ENCODE data around the gene CYP2C18. TPM values are rescaled to one million over a fixed set of nuclear protein-coding genes. Genes with fewer than 3 reads are reported as not detected.
"Not testable (repeated sequence)": the region's sequence is repeated elsewhere in the genome, so short reads cannot be mapped to it uniquely, and the experiment has no call there.

The CYP2C18 gene
- total RNA-seq (2014; rRNA removed; shearing (Covaris generic); ENCODE audit: low replicate concordance), result not detected in 2 replicates

- Histone ChIP-seq H3K36me3 (no peaks in the 10 kb centered on the region), H3K4me3 (no peak within 1 kb of the TSS), H3K9me3 (peaks cover 2% of the 10 kb centered on the region; the same call in 1 of the 2 replicates), H3K27me3 (peaks cover 4% of the 10 kb centered on the region; the same call in 1 of the 2 replicates)
- DNase-seq, result no peak
Observed at GRCh38 chr10:94683214-94684054, at the start of gene CYP2C18. CYP2C18 (plus strand) TSS chr10:94683729; CDS start chr10:94683820, 91 bp downstream.

GRCh38 chr10:94638097-94638496 is 45.4 kb upstream of the CYP2C18 start:
- not testable (repeated sequence) for H3K4me3 ChIP-seq, H3K9me3 ChIP-seq, H3K36me3 ChIP-seq, DNase-seq, H3K27me3 ChIP-seq

GRCh38 chr10:94639902-94640301 is 43.6 kb upstream of the CYP2C18 start:
- Histone ChIP-seq H3K27me3 (no peaks in the 10 kb centered on the region), H3K9me3 (peaks cover 7% of the 10 kb centered on the region; the same call in 1 of the 2 replicates), H3K36me3 (no peaks in the 10 kb centered on the region), H3K4me3 (no peak overlapping the region)
- no peak for DNase-seq

- Histone ChIP-seq H3K27me3 (no peaks in the 10 kb centered on the region), H3K9me3 (peaks cover 6% of the 10 kb centered on the region; the same call in 1 of the 2 replicates), H3K36me3 (no peaks in the 10 kb centered on the region), H3K4me3 (no peak overlapping the region)
- DNase-seq, result no peak
Observed at GRCh38 chr10:94640562-94640961, 43.0 kb upstream of the CYP2C18 start.

GRCh38 chr10:94641480-94641879 is 42.0 kb upstream of the CYP2C18 start:
- Histone ChIP-seq H3K4me3 (no peak overlapping the region), H3K27me3 (no peaks in the 10 kb centered on the region), H3K36me3 (no peaks in the 10 kb centered on the region), H3K9me3 (peaks cover 6% of the 10 kb centered on the region; the same call in 1 of the 2 replicates)
- no peak for DNase-seq

GRCh38 chr10:94644352-94644751 is 39.2 kb upstream of the CYP2C18 start:
- H3K36me3 ChIP-seq, result no peaks in the 10 kb centered on the region
- no peak overlapping the region for H3K4me3 ChIP-seq
- no peaks in the 10 kb centered on the region for H3K27me3 ChIP-seq
- no peaks in the 10 kb centered on the region for H3K9me3 ChIP-seq
- no peak for DNase-seq

GRCh38 chr10:94645285-94645684 is 38.2 kb upstream of the CYP2C18 start:
- Histone ChIP-seq H3K36me3 (no peaks in the 10 kb centered on the region), H3K4me3 (no peak overlapping the region), H3K9me3 (no peaks in the 10 kb centered on the region), H3K27me3 (no peaks in the 10 kb centered on the region)
- no peak for DNase-seq

- H3K9me3 ChIP-seq, H3K36me3 ChIP-seq, H3K4me3 ChIP-seq, H3K27me3 ChIP-seq, DNase-seq: not testable (repeated sequence)
Observed at GRCh38 chr10:94655201-94655600, 28.3 kb upstream of the CYP2C18 start.

GRCh38 chr10:94663061-94663460 is 20.5 kb upstream of the CYP2C18 start:
- not testable (repeated sequence) for H3K9me3 ChIP-seq, DNase-seq, H3K4me3 ChIP-seq, H3K36me3 ChIP-seq, H3K27me3 ChIP-seq

- no peak overlapping the region for H3K4me3 ChIP-seq
- no peaks in the 10 kb centered on the region for H3K36me3 ChIP-seq
- H3K9me3 ChIP-seq, result no peaks in the 10 kb centered on the region
- H3K27me3 ChIP-seq, result no peaks in the 10 kb centered on the region
- DNase-seq, result no peak
Observed at GRCh38 chr10:94666391-94667102, 17.0 kb upstream of the CYP2C18 start.

GRCh38 chr10:94673614-94674321 is 9.8 kb upstream of the CYP2C18 start:
- Histone ChIP-seq H3K36me3 (no peaks in the 10 kb centered on the region), H3K4me3 (no peak overlapping the region), H3K27me3 (no peaks in the 10 kb centered on the region), H3K9me3 (no peaks in the 10 kb centered on the region)
- no peak for DNase-seq

- Histone ChIP-seq H3K9me3 (no peaks in the 10 kb centered on the region), H3K4me3 (no peak overlapping the region), H3K27me3 (peaks cover 4% of the 10 kb centered on the region; the same call in 1 of the 2 replicates), H3K36me3 (no peaks in the 10 kb centered on the region)
- DNase-seq, result no peak
Observed at GRCh38 chr10:94676496-94676895, 7.0 kb upstream of the CYP2C18 start.

- H3K36me3 ChIP-seq, result no peaks in the 10 kb centered on the region
- H3K27me3 ChIP-seq, result peaks cover 4% of the 10 kb centered on the region; the same call in 1 of the 2 replicates
- H3K9me3 ChIP-seq, result no peaks in the 10 kb centered on the region
- H3K4me3 ChIP-seq, result no peak overlapping the region
- no peak for DNase-seq
Observed at GRCh38 chr10:94677691-94678090, 5.8 kb upstream of the CYP2C18 start.

- H3K36me3 ChIP-seq, result no peaks in the 10 kb centered on the region
- no peak for DNase-seq
- no peak overlapping the region for H3K4me3 ChIP-seq
- H3K9me3 ChIP-seq, result no peaks in the 10 kb centered on the region
- H3K27me3 ChIP-seq, result peaks cover 4% of the 10 kb centered on the region; the same call in 1 of the 2 replicates
Observed at GRCh38 chr10:94678475-94678874, 5.1 kb upstream of the CYP2C18 start.

GRCh38 chr10:94680544-94680943 is 3.0 kb upstream of the CYP2C18 start:
- DNase-seq, result no peak

GRCh38 chr10:94682636-94683035 is 893 bp upstream of the CYP2C18 start:
- DNase-seq, H3K27me3 ChIP-seq, H3K36me3 ChIP-seq, H3K4me3 ChIP-seq, H3K9me3 ChIP-seq: not testable (repeated sequence)

More at GRCh38 chr10:94680544-94680943, 3.0 kb upstream of the CYP2C18 start:
- Histone ChIP-seq H3K4me3 (no peak overlapping the region), H3K36me3 (no peaks in the 10 kb centered on the region), H3K27me3 (peaks cover 4% of the 10 kb centered on the region; the same call in 1 of the 2 replicates), H3K9me3 (no peaks in the 10 kb centered on the region)
